ENCODE results near the gene TCF23. TPM values are rescaled to one million over a fixed set of nuclear protein-coding genes. Genes with fewer than 3 reads are reported as not detected.

Gene TCF23
- total RNA-seq, 1 experiment from 2014 or later = 0.13 TPM

DNA sequence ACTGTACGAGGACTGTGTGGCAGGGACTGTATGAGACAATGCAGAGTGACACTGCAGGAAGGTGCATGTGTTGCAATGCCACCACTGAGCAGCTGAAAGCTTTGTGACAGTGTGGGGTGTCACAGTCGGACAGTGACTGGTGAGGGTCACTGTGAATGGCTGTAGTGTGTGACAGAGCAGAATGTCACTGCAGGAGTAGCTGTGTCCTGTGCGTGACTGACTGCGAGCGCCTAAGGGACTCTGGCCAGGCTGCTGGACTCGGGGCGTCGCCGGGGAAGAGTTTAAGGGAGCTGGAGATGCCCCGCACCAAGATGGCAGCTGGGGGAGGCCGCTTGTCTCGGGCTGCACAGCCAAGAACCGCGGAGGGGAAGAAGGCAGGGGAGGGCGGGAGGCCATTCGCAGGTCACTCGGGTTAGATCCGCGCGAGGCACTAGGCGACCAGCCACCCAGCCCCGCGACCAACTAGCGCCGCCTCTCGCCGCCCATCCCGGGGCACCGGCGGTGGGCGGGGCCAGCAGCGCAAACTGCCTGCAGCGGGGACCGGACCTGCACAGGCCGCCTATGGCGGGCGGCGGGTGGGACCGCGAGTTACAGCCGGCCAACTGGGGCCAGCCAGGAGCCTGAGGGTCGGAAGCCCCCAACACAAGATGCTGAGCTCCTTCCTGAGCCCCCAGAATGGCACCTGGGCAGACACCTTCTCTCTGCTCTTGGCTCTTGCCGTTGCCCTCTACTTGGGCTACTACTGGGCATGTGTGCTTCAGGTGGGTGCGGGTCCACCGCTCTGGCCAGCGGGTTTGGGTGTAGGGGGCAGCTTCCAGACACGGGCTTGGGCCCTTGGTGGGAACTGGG, 25.3 kb upstream of the TCF23 start, which contains the start of gene ABHD1 (continued):
- TF ChIP-seq, protein P1, sequence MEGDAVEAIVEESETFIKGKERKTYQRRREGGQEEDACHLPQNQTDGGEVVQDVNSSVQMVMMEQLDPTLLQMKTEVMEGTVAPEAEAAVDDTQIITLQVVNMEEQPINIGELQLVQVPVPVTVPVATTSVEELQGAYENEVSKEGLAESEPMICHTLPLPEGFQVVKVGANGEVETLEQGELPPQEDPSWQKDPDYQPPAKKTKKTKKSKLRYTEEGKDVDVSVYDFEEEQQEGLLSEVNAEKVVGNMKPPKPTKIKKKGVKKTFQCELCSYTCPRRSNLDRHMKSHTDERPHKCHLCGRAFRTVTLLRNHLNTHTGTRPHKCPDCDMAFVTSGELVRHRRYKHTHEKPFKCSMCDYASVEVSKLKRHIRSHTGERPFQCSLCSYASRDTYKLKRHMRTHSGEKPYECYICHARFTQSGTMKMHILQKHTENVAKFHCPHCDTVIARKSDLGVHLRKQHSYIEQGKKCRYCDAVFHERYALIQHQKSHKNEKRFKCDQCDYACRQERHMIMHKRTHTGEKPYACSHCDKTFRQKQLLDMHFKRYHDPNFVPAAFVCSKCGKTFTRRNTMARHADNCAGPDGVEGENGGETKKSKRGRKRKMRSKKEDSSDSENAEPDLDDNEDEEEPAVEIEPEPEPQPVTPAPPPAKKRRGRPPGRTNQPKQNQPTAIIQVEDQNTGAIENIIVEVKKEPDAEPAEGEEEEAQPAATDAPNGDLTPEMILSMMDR (IDR thresholded peaks at IDR 0.05) = no peak
- TF ChIP-seq, protein P2, sequence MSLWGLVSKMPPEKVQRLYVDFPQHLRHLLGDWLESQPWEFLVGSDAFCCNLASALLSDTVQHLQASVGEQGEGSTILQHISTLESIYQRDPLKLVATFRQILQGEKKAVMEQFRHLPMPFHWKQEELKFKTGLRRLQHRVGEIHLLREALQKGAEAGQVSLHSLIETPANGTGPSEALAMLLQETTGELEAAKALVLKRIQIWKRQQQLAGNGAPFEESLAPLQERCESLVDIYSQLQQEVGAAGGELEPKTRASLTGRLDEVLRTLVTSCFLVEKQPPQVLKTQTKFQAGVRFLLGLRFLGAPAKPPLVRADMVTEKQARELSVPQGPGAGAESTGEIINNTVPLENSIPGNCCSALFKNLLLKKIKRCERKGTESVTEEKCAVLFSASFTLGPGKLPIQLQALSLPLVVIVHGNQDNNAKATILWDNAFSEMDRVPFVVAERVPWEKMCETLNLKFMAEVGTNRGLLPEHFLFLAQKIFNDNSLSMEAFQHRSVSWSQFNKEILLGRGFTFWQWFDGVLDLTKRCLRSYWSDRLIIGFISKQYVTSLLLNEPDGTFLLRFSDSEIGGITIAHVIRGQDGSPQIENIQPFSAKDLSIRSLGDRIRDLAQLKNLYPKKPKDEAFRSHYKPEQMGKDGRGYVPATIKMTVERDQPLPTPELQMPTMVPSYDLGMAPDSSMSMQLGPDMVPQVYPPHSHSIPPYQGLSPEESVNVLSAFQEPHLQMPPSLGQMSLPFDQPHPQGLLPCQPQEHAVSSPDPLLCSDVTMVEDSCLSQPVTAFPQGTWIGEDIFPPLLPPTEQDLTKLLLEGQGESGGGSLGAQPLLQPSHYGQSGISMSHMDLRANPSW (CRISPR knock-in tag; conservative IDR thresholded peaks at IDR 0.05; ENCODE audit: low read depth) = no peak
- TF ChIP-seq NR1H2 (CRISPR knock-in tag; IDR thresholded peaks at IDR 0.05) (no peak), ZNF219 (CRISPR knock-in tag; IDR thresholded peaks at IDR 0.05; ENCODE audit: borderline replicate concordance) (no peak), JUN (CRISPR knock-in tag; IDR thresholded peaks at IDR 0.05) (no peak), CBFB (CRISPR knock-in tag; IDR thresholded peaks at IDR 0.05; ENCODE audit: low read depth) (no peak), ZNF121 (CRISPR knock-in tag; IDR thresholded peaks at IDR 0.05) (no peak), OVOL2 (CRISPR knock-in tag; IDR thresholded peaks at IDR 0.05; ENCODE audit: borderline replicate concordance) (no peak), CREM (CRISPR knock-in tag; IDR thresholded peaks at IDR 0.05) (no peak), PRRX2 (CRISPR knock-in tag; IDR thresholded peaks at IDR 0.05) (no peak), KAT7 (CRISPR knock-in tag; IDR thresholded peaks at IDR 0.05; ENCODE audit: borderline replicate concordance) (0 out of 2 replicates have a peak, but pooled peaks have one; percentile 35), ATF1 (CRISPR knock-in tag; IDR thresholded peaks at IDR 0.05) (no peak), ESRRA (CRISPR knock-in tag; IDR thresholded peaks at IDR 0.05; ENCODE audit: borderline replicate concordance) (peak; percentile 15; the same call in 1 of the 2 replicates), JAZF1 (CRISPR knock-in tag; IDR thresholded peaks at IDR 0.05) (no peak), TP53 (CRISPR knock-in tag; IDR thresholded peaks at IDR 0.05) (no peak)
- TF ChIP-seq, protein P3, sequence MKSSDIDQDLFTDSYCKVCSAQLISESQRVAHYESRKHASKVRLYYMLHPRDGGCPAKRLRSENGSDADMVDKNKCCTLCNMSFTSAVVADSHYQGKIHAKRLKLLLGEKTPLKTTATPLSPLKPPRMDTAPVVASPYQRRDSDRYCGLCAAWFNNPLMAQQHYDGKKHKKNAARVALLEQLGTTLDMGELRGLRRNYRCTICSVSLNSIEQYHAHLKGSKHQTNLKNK (CRISPR knock-in tag; IDR thresholded peaks at IDR 0.05) = no peak
- TF ChIP-seq, protein P4, sequence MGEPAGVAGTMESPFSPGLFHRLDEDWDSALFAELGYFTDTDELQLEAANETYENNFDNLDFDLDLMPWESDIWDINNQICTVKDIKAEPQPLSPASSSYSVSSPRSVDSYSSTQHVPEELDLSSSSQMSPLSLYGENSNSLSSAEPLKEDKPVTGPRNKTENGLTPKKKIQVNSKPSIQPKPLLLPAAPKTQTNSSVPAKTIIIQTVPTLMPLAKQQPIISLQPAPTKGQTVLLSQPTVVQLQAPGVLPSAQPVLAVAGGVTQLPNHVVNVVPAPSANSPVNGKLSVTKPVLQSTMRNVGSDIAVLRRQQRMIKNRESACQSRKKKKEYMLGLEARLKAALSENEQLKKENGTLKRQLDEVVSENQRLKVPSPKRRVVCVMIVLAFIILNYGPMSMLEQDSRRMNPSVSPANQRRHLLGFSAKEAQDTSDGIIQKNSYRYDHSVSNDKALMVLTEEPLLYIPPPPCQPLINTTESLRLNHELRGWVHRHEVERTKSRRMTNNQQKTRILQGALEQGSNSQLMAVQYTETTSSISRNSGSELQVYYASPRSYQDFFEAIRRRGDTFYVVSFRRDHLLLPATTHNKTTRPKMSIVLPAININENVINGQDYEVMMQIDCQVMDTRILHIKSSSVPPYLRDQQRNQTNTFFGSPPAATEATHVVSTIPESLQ (CRISPR knock-in tag; IDR thresholded peaks at IDR 0.05) = no peak
- TF ChIP-seq, protein P5, sequence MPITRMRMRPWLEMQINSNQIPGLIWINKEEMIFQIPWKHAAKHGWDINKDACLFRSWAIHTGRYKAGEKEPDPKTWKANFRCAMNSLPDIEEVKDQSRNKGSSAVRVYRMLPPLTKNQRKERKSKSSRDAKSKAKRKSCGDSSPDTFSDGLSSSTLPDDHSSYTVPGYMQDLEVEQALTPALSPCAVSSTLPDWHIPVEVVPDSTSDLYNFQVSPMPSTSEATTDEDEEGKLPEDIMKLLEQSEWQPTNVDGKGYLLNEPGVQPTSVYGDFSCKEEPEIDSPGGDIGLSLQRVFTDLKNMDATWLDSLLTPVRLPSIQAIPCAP (CRISPR knock-in tag; IDR thresholded peaks at IDR 0.05) = no peak
- TF ChIP-seq, protein P6, sequence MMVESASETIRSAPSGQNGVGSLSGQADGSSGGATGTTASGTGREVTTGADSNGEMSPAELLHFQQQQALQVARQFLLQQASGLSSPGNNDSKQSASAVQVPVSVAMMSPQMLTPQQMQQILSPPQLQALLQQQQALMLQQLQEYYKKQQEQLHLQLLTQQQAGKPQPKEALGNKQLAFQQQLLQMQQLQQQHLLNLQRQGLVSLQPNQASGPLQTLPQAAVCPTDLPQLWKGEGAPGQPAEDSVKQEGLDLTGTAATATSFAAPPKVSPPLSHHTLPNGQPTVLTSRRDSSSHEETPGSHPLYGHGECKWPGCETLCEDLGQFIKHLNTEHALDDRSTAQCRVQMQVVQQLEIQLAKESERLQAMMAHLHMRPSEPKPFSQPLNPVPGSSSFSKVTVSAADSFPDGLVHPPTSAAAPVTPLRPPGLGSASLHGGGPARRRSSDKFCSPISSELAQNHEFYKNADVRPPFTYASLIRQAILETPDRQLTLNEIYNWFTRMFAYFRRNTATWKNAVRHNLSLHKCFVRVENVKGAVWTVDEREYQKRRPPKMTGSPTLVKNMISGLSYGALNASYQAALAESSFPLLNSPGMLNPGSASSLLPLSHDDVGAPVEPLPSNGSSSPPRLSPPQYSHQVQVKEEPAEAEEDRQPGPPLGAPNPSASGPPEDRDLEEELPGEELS (CRISPR knock-in tag; IDR thresholded peaks at IDR 0.05) = no peak
- TF ChIP-seq, protein P7, sequence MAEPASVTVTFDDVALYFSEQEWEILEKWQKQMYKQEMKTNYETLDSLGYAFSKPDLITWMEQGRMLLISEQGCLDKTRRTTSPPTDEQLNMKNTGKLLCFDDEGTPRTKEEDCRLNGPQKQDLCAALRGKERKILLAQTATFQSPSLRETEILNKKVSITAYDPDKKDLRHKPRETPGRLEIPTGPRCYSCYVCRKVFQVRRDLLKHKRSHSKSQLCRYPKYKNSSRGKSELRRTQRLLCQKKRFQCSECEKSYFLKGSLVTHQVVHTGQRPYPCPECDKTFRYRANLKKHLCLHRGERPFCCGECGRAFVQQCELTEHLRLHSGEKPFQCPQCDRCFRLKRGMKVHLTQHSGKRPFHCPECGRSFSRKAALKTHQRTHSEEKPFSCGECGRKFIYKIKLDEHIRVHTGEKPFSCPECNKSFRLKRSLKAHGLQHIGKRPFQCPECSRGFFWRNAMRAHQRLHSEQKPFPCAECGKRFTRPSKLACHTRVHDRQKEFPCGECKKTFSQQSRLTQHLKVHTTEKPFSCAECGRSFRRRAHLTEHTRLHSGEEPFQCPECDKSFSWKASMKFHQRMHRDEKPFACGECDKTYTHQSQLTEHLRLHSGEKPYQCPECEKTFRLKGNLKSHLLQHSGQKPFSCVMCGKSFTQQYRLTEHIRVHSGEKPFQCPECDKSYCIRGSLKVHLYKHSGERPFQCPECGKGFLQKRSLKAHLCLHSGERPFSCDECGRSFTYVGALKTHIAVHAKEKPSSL (CRISPR knock-in tag; conservative IDR thresholded peaks at IDR 0.05) = no peak
- TF ChIP-seq, protein P8, sequence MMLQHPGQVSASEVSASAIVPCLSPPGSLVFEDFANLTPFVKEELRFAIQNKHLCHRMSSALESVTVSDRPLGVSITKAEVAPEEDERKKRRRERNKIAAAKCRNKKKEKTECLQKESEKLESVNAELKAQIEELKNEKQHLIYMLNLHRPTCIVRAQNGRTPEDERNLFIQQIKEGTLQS (CRISPR knock-in tag; conservative IDR thresholded peaks at IDR 0.05) = no peak
- TF ChIP-seq, protein P9, sequence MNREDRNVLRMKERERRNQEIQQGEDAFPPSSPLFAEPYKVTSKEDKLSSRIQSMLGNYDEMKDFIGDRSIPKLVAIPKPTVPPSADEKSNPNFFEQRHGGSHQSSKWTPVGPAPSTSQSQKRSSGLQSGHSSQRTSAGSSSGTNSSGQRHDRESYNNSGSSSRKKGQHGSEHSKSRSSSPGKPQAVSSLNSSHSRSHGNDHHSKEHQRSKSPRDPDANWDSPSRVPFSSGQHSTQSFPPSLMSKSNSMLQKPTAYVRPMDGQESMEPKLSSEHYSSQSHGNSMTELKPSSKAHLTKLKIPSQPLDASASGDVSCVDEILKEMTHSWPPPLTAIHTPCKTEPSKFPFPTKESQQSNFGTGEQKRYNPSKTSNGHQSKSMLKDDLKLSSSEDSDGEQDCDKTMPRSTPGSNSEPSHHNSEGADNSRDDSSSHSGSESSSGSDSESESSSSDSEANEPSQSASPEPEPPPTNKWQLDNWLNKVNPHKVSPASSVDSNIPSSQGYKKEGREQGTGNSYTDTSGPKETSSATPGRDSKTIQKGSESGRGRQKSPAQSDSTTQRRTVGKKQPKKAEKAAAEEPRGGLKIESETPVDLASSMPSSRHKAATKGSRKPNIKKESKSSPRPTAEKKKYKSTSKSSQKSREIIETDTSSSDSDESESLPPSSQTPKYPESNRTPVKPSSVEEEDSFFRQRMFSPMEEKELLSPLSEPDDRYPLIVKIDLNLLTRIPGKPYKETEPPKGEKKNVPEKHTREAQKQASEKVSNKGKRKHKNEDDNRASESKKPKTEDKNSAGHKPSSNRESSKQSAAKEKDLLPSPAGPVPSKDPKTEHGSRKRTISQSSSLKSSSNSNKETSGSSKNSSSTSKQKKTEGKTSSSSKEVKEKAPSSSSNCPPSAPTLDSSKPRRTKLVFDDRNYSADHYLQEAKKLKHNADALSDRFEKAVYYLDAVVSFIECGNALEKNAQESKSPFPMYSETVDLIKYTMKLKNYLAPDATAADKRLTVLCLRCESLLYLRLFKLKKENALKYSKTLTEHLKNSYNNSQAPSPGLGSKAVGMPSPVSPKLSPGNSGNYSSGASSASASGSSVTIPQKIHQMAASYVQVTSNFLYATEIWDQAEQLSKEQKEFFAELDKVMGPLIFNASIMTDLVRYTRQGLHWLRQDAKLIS (CRISPR knock-in tag; IDR thresholded peaks at IDR 0.05; ENCODE audit: borderline replicate concordance) = no peak
